Cerebellar cortex (tissue), 1 donor: ENCODE results near the gene LRSAM1.
"Not testable (repeated sequence)": the region's sequence is repeated elsewhere in the genome, so short reads cannot be mapped to it uniquely, and the experiment has no call there.

Source experiments
- DNase-seq: peaks from one replicate; pipeline ENCODE4 v3.0.0-alpha.2; 2015; ENCODE audit warnings: low spot score

The LRSAM1 gene

DNA sequence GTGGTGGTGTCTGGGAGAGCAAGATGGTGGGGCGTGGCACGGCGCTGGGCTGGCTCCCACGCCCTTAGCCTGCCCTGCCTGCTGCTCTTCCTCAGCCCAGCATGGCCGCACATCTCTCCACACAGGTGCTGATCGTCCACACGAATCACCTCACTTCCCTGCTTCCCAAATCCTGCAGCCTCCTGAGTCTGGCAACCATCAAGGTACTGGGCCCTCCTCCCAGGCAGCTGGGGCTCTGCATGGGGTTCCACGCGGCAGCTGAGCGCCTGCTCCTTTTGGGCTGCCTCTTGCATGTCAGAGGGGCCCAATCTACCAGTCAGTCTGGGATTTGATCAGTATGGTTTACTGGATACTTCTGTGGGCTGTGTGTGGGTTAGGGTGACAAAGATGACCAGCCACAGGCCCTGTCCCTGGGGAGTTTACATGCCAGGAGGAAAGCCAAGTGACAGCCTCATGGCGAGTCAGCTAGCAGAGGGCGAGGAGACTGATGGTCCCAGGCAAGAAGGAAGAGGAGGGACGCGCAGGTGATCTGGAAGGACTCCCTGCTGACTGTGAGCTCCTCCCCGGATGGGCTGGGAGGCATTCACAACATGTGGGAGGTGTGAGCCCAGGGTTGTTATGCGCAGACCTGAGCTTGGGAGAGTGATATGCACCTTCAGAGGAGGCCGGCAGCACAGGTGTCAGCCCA, 6.0 kb downstream of the LRSAM1 start:
- DNase-seq = peak; percentile 33

DNA sequence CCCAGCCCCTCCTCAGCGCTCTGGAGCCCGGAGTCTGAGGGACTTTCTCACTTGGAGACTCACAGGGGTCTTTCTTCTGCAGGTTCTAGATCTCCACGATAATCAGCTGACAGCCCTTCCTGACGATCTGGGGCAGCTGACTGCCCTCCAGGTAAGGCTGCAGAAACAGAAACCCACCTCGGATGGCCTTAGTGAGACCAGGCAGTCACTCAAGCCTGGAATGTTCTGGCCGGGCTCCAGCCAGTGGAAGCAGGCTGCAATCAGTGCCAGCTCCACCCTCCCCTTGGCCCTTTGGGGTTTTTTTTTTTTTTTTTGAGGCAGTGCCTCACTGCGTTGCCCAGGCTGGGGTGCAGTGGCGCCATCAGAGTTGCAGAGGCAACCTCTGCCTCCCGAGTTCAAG, 7.6 kb downstream of the LRSAM1 start:
- DNase-seq = no peak

DNA sequence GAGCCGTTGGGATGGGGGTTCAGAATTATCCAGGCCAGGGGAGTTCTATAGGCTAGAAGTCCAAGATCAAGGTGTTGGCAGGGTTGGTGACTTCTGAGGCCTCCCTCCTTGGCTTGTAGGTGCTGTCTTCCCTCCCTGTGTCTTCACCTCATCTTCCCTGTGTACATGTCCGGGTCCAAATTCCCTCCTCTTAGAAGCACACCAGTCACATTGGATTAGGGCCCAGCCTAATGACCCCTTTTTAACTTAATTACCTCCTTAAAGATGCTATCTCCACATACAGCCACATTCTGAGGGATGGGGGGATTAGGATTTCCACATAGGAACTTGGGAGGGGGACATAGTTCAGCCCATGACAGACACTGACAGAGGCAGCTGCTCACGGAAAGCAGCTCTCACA, 12.1 kb downstream of the LRSAM1 start:
- no peak for DNase-seq

DNA sequence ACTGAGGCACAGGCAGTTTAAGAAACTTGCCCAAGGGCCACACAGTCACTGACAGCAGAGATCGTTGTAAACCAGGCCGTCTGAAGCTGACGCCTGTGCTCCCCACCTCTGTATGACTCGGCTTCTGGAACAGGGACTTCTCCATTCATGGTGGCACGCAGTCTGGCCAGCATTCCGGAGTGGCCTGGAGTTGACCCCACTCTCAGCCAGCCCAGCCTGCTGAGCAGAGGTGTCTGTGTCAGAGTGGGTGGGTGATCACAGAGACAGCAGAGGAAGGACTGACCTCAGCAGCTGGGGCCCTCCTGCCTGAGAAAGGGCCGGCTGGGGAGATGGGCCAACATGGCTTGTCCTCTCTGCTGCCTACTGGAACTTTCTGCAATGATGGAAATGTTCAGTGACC, 12.6 kb downstream of the LRSAM1 start:
- no peak for DNase-seq

DNA sequence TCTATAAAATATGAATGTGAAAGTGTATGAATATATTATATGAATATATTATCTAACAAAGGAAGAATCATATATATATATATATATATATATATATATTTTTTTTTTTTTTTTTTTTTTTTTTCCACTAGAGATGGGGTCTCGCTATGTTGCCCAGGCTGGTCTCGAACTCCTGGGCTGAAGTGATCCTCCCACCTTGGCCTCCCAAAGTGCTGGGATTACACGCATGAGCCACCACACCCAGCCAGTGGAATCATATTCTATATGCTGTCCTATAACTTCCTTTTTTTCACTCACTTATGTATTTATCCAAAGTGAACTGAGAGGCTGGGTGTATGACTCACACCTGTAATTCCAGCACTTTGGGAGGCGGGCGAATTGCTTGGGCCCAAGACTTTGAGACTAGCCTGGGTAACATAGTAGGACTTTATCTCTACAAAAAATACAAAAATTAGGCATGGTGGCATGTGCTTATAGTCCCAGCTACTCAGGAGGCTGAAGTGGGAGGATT, 15.2 kb downstream of the LRSAM1 start:
- DNase-seq = not testable (repeated sequence)

DNA sequence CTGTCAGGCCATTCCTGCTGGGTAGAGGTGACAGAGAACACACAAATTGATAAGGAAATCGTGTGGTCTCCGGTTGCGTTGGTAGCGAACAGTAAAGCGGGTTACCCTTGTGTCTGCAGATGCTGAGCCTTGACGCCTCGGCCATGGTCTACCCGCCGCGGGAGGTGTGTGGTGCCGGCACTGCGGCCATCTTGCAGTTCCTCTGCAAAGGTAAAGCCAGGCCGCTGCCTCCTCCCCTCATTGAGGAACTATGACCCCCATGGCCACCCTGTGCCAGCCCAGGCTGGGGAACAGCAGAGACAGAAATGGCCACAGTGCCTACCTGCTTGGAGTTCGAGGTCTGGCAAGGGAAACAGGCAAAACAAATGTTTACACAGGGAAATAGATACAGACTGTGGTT, 16.3 kb downstream of the LRSAM1 start:
- DNase-seq = no peak

DNA sequence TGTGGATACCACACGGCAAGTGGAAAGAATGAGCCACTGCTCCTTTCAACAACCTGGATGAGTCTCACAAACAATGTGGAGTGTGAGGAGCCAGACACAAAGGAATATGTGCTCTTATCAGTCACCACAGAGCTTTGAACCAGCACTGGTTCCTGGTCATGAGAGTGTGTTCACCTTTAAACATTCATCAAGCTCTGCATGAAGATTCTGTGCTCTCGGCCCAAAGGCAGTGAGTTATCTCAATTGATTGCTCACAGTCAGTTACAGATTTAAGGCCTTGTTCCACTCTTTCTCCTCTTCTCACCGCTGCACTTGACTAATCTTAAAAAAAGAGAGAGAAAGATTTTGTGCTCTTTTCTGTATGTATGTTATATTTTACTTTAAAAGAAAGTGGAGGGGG, 19.4 kb downstream of the LRSAM1 start:
- DNase-seq = no peak

DNA sequence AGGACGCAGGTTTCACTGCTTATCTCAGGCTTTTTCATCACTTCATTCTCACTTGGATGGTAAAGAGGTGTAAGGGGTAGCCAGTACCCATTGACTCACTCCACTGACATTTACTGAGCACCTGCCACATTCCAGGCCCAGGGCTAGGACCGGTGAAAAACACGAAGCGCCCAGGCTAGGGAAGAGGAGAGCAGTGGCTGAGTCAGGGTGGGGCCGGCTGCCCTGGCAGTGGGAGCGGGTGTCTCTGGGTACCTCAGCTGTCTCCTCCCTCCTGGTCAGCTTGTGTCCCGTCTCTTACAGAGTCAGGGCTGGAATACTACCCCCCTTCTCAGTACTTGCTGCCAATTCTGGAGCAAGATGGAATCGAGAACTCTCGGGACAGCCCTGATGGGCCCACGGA, 22.2 kb downstream of the LRSAM1 start:
- DNase-seq = no peak

DNA sequence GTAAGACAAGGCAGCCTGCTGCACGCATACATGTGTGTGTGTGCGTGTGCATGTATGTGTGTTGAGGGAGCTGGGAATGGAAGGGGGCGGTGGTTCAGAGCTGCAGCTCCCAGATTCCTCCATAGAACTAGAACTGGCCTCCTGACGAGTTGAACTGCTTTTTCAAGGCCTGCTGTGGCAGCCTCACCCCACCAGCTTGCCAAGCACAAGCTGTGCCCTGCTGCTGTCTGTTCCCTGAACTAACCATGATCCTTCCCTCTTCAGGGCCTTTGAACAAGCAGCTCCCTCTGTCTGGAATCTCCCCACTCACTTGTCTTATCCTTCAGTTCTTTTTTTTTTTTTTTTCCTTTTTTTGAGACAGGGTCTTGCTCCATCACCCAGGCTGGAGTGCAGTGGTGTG, 22.6 kb downstream of the LRSAM1 start:
- peak; percentile 80 for DNase-seq

DNA sequence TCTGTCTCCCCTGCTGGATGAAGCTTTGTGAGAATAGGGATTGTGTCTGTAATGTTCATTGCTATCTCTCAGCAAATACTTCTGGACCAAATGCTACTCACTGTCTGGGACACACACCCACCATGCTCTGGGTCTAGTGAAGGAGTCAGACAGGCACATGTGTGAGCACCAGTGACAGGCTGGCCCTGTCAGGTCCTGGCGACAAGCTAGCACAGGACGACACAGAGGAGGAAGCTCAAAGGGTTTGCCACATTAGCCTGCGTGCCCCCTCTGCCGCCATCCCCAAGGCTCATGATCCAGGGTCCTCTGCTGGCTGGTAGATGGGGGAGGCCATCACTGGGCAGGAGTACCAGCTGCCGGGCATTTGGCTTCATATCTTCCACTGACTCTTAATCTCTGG, 23.3 kb downstream of the LRSAM1 start:
- no peak for DNase-seq

DNA sequence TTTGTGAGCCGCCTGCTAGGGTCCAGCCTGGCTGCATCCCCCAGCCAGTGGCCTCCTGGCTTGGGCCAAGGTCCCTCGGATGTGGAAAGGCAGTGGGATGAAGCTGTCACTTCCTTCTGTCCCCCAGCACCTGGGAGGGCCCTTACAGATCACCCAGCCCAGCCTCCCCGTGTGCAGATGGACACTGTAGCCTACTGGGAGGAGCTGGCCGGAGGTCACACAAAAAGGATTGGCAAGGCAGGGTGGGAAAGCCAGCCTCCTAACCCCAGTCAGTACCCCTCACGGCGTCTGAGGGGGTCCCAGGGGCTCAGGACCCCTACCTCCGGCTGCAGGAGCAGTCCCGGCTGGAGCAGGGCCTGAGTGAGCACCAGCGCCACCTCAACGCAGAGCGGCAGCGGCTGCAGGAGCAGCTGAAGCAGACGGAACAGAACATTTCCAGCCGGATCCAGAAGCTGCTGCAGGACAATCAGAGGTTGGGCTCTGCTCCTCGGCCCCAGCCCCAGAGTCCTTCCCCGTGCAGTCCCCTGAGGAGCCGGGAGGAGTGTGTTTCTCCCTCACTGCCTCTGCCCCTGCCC, 28.3 kb downstream of the LRSAM1 start:
- DNase-seq = no peak

DNA sequence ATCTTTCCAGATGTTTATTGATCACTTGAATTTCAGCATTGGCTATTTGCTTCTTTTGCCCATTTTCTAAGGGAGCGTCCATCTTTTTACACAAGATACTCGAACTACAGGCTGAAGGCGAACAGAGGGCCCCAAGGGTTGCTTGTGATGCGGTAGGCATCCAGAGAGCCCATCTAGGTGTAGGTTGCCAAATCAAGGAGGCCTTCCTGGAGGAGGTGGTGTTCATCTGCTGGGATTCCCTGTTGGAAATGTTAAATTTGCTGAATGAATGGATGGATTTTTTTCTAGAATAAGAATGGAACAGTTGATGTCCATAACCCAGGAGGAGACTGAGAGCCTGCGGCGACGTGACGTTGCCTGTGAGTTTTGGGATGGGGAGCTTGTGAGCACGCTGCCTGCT, 31.4 kb downstream of the LRSAM1 start:
- no peak for DNase-seq

DNA sequence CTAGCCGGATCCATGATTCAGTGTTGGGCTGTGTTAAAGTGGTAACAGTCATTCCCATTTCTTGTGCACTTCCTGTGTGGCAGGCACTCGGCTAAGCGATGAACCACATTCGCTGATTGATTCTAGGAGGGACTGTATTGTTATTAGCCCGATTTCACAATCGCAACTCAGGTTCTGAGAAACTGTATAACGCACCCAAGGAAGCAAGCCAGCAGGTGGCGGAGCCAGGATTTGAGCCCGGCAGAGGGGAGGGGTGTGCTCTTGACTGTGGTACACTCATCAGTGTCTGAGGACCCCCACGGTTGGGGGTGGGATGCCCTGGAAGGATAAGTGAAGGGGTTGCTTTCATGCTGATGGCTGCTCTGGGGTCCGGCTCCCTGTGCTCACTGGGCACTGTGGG, 34.7 kb downstream of the LRSAM1 start:
- no peak for DNase-seq

DNA sequence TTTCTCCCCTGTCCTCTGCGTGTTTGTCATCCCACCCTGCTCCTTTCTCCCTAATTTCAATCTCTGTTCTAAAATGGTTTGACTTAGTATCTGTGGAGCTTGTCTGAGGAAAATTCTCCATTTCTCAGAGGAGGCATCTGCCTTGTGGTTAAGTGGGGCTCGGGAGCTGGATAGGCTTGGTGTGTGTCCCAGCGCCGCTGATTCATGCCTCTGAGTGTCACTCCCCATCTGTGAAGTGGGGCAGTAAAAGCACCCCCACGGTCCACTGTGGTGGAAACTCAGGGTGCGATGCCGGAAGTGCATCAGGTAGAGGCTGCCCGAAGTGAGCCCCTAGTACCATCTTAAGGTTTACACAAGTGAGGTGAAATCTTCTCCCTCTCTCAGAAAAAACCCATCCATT, 37.6 kb downstream of the LRSAM1 start:
- no peak for DNase-seq

DNA sequence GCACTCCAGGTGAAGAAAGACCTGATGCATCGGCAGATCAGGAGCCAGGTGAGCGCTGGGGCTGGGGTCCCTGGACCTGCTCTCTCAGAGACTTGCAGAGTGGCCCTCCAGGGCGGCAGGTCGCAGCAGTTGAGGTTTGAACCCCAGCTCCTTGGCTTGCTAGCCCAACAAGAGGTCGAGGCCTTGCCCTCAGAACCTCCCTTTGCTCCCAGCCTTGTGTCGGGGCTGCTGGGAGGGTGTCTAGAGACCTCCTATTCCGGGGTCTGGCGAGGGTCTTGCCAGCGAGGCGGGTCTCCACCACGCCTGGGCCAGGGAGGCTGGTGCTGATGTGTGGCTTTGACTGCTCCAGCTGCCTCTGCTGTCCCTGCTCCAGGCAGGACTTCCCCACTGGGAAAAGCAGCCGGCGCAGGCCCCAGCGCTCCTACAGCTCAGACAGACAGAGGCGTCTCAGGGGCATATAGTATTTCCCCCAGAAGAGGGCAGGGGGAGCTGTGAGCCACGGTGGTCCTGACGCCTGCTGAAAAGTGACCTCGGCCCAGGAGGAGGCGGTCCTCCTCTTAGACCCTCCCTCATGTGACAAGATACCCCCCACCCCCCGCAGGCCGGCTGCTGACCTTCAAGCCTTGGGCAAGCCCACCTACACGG, 38.3 kb downstream of the LRSAM1 start:
- DNase-seq = no peak

DNA sequence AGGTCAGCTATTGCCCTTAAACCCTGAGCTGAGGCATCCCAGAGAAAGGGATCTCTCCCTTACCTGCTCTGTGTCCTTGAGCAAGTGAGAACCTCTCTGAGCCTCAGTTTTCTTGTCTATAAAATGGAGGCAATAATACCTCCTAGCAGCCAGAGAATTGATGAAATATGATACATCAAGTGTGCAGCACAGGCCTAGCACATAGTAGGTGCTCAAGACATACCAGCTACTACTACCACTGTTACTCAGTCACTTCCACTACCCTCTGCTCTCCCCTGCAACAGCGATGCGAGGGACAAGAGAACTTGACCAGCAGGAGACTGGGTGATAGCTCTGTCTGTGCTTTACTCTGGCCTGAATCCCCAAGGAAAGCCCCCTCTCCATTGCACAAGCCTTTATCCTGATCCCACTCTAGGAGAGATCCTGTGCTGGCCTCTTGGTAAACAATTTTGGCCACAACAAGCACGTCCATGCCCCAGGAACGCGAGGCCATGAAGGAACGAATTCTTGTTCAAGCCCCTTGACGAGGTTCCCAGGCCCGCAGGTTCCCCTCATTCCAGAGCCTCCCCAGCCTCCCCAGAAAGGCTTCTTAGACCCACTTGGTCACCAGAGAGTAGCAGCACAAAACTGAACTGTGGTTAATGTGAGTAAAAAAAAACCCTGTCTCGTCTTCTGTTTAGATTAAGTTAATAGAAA, 39.4 kb downstream of the LRSAM1 start:
- DNase-seq = no peak

DNA sequence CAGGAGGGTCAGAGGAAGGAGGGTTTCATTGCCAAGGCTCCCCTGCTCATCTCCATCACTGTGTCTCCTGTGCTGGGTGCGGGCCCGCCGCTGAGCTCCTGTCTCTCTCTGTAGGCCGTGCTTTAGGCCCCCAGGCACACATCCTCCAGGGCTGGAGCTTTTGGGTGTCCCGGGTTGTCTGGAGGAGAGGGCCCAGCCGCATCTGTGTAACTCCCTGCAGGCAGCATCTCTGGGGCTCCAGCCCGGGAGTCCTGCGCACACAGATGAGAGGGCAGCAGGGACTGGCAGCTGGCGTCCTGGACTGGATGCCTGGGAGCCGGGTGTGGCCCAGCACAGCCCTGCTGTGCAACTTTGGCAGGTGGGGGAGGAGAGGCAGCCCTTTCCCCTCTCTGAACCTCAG, 40.2 kb downstream of the LRSAM1 start:
- DNase-seq = no peak

DNA sequence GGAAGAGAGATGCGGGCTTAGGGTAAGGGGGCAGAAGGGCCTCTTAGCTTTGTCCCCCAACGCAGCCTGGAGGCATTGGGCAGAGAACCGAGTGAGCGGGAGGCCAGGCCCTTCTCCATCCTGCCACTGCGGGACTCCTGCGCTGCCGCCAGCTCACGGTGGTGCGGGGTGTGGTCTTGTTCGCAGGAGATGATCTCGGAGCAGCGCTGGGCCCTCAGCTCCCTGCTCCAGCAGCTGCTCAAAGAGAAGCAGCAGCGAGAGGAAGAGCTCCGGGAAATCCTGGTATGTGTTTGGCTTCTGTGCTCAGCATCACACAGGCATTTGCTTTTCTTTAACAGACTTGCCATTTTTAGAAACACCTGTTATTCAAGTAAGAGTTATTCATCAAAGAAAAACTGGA, 41.3 kb downstream of the LRSAM1 start:
- DNase-seq = peak; percentile 36

DNA sequence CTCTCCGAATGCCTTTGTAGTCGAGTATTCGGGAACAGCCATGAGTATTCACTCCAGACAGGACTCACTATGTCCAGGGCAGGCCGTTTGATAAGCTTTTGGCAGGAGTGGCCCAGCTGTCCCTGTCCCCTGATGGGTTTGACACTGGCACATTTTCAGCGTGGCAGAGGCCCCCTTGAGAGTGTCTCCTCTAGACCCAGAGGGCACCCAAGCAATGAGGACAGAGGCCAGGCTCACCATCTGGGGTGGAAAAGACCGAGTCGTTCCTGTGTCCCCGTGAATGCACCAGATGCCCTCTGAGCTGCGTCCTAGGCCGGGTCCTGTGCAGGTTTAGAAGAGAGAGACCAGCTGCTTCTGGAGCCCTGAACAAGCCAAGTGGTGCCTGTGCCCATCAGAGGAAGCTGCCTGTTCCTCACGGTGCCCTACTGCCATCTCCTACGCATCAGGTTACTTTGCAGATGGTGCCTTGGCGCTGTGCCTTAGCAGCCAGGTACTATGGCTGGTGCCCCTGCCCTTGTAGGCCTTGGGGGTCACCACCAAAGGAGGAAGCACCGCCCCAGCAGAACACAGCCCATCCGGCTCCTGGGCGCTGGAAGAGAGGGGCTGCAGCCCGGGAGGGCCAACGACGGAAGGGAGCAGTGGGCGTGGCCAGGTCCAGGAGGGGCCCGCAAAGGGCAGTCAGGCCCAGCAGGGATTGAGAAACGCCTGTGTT, 42.4 kb downstream of the LRSAM1 start:
- peak; percentile 82 for DNase-seq

DNA sequence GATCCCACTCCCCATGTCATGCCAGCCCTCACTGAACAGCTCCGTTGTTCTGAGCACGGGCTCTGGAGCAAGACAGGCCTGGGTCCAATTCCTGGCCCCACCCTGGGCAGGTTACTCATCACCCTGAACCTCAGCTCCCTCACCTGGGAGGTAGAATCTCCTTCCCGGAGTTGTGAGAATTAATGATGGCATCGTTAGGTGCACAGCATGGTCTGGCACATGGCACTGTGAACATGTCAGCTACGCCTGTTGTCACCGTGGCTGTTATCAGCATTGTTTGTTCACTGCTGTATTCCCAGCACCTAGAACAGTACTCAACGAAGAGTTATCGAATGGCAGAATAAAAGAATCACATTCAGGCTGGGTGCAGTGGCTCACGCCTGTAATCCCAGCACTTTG, 43.0 kb downstream of the LRSAM1 start:
- peak; percentile 40 for DNase-seq

DNA sequence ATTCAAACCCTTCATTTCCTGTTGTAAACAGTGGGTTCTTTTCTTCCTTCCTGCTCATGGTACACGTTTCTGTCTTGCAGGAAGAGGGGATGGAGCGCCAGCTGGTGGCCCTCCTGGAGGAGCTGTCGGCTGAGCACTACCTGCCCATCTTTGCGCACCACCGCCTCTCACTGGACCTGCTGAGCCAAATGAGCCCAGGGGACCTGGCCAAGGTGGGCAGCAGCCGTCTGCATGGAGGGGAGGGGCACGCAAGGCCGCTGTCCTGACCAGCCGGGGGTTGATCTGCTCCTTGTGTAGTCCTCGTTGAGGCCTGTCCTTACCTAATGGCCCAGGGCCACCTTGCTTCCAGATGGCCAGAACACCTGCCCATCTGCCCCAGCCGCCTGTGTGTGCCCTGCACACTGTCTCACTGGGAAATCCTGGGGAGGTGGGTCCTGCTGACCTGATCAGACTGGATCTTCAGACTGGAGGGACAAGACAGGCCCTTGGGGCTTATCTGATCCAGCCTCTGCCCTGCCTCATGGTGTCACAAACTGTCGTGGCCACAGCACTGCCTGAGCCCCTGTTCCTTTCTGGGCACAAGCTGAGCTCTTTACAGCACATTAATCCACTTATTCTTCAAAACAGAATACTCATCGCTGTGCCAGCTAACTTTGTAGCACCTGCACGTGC, 44.7 kb downstream of the LRSAM1 start:
- DNase-seq = peak; percentile 77

DNA sequence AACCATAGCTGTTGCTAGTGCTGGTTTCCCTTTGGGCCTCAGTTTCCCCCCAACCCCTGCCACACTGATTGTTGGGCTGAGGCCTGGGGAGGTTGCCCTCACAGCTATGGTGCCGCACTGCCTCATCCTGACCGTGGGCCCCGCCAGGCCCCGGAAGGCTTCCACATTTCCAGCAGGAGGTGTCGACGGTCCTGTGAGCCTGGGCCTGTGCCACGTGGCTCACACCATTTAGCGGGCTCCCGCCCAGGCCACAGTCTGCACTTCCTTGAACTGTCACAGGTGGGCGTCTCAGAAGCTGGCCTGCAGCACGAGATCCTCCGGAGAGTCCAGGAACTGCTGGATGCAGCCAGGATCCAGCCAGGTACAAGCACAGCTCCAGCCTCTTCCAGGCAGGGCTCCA, 45.7 kb downstream of the LRSAM1 start:
- no peak for DNase-seq
